NCI-H2227 (cell line): ENCODE results near the gene PDZD2.
"Not testable (repeated sequence)": the region's sequence is repeated elsewhere in the genome, so short reads cannot be mapped to it uniquely, and the experiment has no call there.

Source experiments
- DNase-seq: peaks from one replicate; lab custom pipeline; 2025; ENCODE audit not compliant: unreplicated experiment; lab: John Stamatoyannopoulos, UW

The PDZD2 gene

DNA sequence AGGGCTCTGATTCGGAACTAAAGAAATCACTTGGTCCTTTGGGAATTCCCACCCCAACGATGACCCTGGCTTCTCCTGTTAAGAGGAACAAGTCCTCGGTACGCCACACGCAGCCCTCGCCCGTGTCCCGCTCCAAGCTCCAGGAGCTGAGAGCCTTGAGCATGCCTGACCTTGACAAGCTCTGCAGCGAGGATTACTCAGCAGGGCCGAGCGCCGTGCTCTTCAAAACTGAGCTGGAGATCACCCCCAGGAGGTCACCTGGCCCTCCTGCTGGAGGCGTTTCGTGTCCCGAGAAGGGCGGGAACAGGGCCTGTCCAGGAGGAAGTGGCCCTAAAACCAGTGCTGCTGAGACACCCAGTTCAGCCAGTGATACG, 451.8 kb downstream of the PDZD2 start:
- DNase-seq, result no peak

DNA sequence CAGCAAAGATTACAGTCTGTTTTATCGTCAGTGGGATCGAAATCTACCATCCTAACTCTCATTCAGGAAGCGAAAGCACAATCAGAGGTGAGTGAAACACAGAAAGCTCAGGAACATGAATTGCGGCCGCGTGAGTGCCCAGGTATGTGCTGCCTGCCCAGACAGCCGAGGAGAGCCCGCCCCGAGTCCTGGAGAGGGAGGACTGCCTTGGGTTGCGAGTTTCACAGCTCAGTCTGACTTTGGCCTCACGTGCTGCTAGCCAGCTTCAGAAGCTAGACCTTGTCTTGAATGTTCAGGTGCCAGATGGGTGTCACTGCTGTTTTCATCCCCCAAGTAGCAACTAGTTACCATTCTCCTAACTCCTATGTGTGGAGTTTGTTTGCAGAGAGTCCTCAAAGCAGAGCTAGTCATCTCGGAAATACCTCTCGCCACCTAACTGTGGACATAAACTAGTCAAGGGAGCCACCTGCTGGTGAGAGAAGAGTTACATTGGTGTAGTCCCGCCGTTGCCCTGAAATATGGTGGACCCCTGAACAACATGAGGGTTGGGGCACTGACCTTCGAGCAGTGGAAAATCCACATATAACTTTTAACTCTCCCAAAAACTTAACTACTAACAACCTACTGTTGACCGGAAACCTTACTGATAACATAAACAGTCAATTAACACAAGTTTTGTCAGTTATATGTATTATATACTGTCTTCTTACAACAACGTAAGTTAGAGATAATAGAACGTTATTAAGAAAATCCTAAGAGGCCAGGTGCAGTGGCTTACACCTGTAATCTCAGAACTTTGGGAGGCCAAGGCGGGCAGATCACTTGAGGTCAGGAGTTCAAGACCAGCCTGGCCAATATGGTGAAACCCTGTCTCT, 454.2 kb downstream of the PDZD2 start:
- DNase-seq, result peak; percentile 89

DNA sequence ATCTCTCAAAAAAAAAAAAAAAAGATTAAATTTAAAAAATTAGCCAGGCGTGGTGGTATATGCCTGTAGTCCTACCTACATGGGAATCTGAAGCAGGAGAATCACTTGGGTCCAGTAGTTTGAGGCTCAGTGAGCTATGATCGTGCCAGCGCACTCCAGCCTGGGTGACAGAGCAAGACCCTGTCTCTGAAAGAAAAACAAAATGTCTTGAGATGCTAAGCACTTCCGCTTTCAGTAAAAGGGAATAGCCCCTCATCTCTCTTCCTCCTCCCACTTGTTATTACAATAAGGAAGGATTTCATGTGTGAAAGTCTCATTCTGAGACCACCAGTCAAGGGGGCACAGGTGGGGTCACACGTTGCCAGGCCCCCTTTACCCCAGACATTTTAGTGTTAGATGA, 455.8 kb downstream of the PDZD2 start:
- DNase-seq, result no peak

DNA sequence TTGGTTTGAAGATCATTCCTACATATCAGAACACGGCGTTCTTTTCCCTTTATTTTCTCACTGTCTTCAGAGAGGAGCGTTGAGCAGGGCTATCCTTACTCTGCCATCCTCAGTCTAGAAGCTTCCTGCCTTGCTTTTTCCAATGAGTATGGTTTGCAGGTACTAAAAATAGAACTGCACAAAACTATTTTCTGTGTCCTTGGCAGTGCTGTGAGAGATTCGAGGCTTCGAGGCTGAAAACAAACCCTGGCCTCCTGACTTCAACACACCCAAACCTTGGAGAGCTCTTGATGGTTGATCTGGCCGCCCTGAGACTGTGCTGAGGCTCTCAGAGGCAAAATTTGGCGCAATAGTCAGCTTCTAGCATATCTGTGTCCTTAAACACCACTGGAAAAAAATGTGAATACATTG, 456.3 kb downstream of the PDZD2 start:
- DNase-seq, result no peak

DNA sequence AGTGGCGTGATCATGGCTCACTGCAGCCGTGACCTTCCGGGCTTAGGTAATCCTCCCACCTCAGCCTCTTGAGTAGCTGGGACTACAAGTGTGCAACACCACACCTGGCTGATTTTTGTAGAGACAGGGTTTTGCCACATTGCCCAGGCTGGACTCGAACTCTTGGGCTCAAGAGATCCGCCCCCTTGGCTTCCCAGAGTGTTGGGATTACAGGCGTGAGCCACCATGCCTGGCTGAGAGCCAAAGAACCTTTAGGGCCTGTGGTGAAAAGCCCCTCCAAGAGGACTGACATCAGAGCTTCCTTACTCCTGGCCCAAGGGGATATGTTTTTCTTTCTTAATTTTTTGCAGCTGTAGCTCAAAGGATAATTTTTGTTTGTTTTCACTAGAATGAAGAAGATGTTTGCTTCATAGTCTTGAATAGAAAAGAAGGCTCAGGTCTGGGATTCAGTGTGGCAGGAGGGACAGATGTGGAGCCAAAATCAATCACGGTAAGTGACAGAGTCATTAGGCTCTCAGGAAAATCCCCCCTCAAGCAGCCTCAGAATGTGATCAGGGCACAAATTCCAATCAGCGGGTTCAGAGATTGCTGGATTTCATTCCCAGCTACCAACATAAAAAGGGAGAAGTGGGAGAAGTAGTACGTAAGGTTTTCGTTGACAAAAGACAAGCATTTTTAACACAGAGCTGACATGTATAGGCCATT, 458.1 kb downstream of the PDZD2 start:
- no peak for DNase-seq

DNA sequence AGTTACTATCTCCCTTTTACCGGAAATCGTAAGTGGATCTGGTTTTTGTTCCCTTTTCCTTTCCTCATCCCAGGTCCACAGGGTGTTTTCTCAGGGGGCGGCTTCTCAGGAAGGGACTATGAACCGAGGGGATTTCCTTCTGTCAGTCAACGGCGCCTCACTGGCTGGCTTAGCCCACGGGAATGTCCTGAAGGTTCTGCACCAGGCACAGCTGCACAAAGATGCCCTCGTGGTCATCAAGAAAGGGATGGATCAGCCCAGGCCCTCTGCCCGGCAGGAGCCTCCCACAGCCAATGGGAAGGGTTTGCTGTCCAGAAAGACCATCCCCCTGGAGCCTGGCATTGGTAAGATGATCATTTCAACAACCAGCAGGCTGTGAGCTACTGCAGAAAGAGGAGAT, 459.4 kb downstream of the PDZD2 start:
- DNase-seq, result no peak

DNA sequence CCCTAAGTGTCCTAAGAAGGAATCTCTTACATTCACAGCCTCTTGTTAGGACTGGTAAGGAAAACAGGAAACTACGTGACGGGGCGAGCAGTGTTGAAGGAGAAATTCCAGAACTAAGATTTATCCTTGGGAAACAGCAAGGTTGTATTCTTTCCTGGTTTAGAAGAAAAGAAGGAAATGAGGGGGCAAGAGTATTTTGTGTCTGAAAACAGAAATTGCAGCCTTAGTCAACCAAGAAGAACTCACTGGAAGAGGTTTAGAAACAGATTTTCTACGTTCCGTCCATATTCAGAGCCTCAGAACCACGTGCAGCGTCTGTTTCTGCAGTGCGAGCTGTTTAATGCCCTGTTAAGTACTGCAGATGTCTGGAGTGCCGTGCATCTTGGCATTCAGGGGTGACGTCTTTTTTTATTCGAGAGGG, 460.0 kb downstream of the PDZD2 start:
- DNase-seq, result no peak

DNA sequence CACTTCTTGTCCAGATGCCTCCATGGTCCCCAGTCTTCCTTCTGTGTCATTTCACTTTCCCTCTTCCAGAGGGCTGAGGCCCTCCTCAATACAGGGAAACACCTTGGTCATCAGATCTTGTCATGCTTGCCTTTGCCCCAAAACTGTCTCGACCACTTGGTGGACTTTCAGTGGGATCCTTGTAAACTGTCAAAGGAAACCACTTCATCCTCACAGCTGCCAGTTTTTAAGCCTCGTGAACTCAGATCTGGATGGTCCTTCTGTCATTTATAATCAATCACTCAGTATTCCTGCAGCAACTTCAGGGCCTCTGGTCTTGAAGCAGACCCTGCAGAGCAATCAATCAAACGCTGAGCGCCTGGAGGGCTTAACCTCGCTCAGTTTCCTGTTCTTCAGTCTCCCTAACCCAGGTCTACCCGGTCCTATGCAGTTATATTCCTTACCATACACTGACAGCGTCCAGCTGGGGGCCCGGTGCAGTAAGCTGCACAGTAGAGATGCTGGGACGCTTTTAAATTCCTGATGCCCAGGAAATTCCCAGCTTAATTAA, 460.6 kb downstream of the PDZD2 start:
- DNase-seq, result no peak

DNA sequence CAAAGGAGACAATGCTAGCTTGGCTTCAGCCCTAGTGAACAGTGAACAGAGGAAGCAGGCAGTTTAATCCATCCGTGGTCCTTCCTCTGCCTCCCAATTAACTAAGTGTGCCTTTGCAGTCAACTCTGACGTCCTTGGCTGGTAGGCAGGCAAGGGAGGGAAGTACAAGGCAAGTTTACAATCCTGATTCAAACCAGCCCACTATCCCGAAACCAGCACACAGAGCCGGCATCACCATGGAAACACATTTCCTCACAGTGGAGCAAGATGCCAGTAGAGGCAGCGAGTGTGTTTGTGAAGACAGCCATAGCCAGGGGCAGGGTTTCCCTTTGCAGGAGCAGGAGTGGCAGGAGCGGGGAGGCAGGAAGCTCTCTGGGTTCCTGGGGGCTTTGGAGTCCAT, 461.3 kb downstream of the PDZD2 start:
- no peak for DNase-seq

DNA sequence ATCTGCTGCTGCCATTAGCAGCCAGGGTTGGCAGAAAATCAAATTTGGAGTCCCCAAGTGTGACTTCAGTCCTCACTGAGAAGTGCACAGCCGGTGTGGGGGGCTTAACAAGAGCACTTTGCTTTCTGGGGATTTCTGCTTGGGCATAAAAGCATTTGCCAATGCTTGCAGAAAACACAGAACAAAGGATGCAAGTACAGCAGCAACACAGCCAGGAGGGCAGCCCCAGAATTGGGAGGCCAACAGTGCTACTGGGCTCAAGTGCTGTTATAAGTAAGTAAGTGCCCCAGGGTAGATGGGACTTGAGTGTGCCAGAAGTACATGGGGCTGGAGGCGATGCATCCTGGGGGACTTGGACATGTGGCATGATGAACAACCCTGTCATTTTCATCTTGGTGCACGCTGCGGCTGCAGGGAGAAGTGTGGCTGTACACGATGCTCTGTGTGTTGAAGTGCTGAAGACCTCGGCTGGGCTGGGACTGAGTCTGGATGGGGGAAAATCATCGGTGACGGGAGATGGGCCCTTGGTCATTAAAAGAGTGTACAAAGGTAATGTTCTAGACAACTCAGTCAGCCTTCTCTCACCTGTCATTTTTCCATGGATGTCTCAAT, 461.9 kb downstream of the PDZD2 start:
- no peak for DNase-seq

DNA sequence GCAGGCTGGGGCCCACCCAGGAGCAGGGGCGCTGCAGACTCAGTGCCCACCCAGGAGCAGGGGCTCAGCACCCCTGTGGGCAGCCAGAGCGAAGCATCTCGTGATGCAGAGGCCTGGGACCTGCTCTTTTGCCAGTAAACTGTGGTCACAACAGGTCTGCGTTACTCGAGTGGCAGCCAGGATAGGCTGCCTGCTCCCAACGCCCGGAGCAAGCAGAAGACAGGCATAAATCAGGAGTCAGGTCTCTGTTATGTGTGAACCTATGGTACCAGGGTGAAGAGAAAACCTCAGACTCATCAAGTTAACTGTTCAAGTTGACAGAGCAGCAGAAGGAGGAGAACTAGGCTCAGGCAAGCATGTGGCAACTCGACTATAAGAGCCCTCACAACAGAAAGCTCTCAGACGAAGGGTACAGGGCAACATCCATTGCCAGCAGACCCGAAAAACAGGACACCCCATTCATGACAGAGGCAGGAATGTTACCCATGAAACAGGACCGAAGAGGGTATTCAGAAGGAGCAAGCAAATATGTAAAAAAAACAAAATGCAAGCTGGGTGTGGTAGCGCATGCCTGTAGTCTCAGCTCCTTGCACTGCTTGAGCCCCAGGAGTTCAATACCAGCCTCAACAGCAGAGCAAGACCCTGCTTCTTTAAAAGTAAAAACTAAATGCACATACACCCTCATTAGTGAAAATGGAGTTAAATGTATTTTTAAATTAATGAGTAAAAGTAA, 463.5 kb downstream of the PDZD2 start:
- no peak for DNase-seq

DNA sequence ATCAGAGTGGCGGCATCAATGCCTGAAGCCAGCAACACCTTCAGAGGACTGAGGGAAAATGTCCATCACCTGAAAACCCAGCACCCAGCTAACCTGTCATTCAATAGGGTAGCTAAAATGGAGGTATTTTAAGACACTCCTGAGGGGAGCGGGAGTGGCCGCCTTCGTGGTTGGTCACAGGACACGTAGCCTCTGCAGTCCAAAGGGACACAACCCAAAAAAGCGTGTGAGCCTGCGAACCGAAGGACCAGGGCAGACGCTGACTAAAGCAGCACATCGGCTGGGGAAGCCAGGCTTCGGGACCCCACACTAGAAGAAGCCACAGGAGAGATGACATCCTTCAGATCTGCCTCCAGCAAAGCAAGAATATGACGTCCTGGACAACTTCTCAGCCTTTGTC, 464.6 kb downstream of the PDZD2 start:
- no peak for DNase-seq

DNA sequence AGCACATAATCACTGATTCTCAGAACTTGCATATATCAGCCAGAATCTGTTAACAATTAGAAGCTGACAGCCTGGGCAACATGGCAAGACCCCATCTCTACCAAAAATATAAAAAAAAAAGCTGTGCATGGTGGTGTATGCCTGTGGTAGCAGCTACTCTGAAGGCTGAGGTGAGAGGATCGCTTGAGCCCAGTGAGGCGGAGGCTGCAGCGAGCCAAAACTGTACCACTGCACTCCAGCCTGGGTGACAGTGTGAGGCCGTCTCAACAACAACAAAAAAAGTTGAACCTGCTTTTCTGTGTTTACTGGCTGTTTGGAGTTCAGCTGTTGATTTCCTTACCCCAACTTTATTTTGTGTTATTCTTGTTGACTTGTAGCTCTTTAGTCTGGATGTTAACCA, 468.4 kb downstream of the PDZD2 start:
- DNase-seq, result no peak

DNA sequence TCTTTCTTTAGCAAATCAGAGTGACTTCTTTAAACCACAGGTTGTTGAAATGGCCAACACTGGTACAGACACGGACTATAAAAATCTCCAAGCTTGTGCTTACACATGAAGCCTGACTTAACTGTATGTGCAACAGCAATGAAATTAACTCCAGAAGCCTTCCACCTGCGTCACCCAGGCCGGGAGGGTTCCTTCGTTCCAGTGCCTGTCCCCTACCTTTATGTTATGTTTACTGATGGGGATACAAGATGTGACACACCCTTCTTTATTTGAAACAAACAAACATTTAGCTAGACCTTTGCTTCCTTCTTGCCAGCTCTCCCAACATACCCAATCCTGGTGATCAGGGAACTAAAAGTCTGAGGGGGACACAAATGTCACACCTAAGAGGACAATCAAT, 469.2 kb downstream of the PDZD2 start:
- DNase-seq, result no peak

DNA sequence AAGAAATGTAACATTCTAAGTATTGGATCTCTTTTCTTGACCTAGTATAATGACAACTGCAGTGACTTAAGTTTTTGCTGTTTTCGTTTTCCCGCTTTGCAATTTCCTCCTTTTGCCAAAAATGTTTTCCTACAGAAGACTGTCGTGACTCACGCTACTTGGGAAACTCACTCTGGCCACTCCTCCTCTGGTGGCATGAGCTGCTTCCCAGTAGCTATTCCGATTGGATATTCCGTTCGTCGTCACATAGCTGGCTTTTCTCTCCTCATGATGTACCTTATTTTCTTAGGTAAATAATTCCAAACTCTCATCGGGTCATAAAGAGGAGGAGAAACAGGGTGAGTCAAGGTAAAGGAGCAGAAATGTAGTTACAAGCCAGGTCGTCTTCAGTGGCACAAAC, 470.3 kb downstream of the PDZD2 start:
- DNase-seq, result no peak

DNA sequence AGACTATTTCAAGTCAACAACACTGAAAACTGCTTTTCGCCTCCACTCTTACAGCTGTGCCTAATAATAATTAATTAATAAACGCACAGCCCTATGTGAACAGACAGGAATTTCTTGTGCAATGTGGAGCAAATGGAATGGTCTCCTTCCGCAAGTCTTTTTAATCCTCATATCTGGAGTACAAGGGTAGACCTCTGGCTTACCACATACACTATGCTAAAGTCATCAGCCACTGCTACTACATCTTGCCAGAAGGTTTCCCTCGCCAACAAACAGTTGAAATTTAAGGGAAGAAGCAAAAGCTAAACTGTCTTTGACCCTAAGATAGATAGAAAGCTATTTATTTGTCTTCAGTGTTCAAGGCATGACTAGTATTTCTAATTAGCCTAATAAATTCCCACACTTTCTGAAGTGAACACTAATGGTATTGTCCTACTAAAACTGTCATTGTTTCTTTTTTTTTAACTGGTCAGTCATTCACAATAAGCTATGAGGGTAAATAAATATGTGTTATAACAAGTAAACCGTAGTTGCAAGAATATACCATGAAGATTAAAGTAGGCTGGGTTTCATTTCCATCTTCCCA, 471.3 kb downstream of the PDZD2 start:
- no peak for DNase-seq

DNA sequence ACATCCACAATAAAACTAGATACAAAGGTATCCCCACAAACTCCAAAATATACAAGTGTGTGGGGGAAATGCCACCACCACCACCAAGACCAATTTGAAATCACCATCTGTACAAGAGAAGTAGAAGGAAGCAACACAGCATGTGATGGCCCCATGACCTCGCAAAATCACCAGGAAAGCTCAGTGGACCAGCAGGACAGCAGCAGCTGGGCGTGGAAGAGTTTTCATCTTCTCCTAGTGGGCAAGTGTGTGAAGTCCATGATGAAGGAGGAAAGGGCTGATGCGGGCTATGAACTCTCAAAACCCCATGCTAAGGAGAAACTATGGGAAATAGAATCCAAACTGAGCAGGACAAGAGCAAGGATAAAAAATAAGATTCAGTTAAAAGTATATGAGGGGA, 477.1 kb downstream of the PDZD2 start:
- DNase-seq, result no peak

DNA sequence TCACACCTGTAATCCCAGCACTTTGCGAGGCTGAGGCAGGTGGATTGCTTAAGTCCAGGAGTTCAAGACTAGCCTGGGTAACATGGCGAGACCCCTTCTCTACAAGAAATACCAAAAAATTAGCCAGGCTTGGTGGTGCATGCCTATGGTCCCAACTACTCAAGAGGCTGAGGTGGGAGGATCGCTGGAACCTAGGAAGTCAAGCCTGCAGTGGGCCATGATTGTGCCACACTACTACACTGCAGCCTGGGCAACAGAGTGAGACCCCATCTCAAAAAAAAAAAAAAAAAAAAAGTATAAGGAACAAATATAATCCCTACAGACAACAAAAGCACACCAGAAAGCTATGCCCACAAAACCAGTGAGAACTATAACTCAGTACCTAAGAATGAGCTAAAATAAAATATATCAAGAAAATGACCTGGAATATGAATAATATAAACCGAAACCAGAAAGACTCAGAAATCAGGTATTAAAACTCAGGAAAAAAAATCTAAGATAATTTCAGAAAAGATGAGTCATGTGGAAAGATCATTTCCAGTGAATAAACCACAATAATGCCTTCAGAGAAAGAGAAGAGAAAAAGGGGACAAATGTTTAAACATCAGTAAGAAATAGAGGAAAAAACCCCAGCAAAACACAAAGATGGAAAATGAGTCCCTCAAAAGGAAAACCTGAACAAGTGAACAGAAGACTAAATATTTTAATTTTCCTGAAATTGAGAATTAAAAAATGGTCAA, 477.8 kb downstream of the PDZD2 start:
- DNase-seq, result no peak

DNA sequence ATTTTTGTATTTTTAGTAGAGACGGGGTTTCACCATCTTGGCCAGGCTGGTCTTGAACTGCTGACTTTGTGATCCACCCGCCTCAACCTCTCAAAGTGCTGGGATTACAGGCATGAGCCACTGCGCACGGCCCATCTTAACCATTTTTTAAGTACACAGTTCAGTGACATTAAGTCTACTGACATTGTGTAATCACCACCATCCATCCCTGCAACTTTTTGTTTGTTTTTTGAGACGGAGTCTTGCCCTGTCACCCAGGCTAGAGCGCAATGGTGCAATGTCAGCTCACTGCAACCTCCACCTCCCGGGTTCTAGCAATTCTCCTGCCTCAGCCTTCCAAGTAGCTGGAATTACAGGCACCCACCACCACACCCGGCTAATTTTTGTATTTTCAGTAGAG, 480.0 kb downstream of the PDZD2 start:
- not testable (repeated sequence) for DNase-seq
